Loucy (cell line): Measurements from ENCODE around the gene ZCCHC24.

Experiments
- H2AFZ ChIP-seq: fragments of 200-600 bp; sonication (generic); 2 replicates; pipeline ENCODE4 v1.6.0; 2016; ENCODE audit warnings: antibody characterized with exemption, mild to moderate bottlenecking, low read length, moderate library complexity
- H3F3A ChIP-seq: fragments of 200-600 bp; 2 replicates; pipeline ENCODE4 v1.6.0; 2016; ENCODE audit warnings: antibody characterized with exemption, low read depth, mild to moderate bottlenecking
- H3K27me3 ChIP-seq: fragments of 200-600 bp; sonication (generic); 2 replicates; pipeline ENCODE4 v1.6.1; 2014; ENCODE audit warnings: low read length, mild to moderate bottlenecking; ENCODE audit not compliant: insufficient read depth, poor library complexity, severe bottlenecking
- H3K36me3 ChIP-seq: fragments of 200-600 bp; sonication (generic); 2 replicates; pipeline ENCODE4 v1.6.1; 2016; ENCODE audit warnings: low read length; ENCODE audit not compliant: insufficient read depth
- H3K4me1 ChIP-seq: fragments of 200-600 bp; sonication (generic); 2 replicates; pipeline ENCODE4 v1.5.1; 2014; ENCODE audit warnings: low read length, mild to moderate bottlenecking; ENCODE audit not compliant: insufficient read depth, poor library complexity, severe bottlenecking
- H3K4me2 ChIP-seq: fragments of 200-600 bp; sonication (generic); 2 replicates; pipeline ENCODE4 v1.6.0; 2014; ENCODE audit warnings: antibody characterized with exemption, low read length, low read depth, mild to moderate bottlenecking; ENCODE audit not compliant: poor library complexity, severe bottlenecking
- H3K4me3 ChIP-seq: fragments of 200-600 bp; sonication (generic); 2 replicates; pipeline ENCODE4 v1.5.1; 2014; ENCODE audit warnings: low read length, mild to moderate bottlenecking, mixed read lengths; ENCODE audit not compliant: poor library complexity, severe bottlenecking
- H3K79me2 ChIP-seq: fragments of 200-600 bp; sonication (generic); 2 replicates; pipeline ENCODE4 v1.6.1; 2014; ENCODE audit warnings: low read length; ENCODE audit not compliant: insufficient read depth
- H3K9ac ChIP-seq: fragments of 200-600 bp; sonication (generic); 2 replicates; pipeline ENCODE4 v1.6.0; 2014; ENCODE audit warnings: mild to moderate bottlenecking, low read depth, low read length, moderate library complexity; ENCODE audit not compliant: poor library complexity, severe bottlenecking
- H3K9me2 ChIP-seq: fragments of 200-600 bp; sonication (generic); replicated peaks from 2 replicates; pipeline ENCODE4 v1.6.1; 2016; ENCODE audit warnings: low read depth, low read length, mixed read lengths
- H3K9me3 ChIP-seq: fragments of 200-600 bp; sonication (generic); 2 replicates; pipeline ENCODE4 v1.6.1; 2014; ENCODE audit warnings: mild to moderate bottlenecking, antibody characterized with exemption, low read length, low read depth; ENCODE audit not compliant: insufficient read depth
- H4K20me1 ChIP-seq: fragments of 200-600 bp; sonication (generic); 2 replicates; pipeline ENCODE4 v1.6.0; 2014; ENCODE audit warnings: antibody characterized with exemption, low read length, mild to moderate bottlenecking; ENCODE audit not compliant: insufficient read depth, poor library complexity, severe bottlenecking
- CTCF ChIP-seq: fragments of 200-600 bp; sonication (generic); conservative IDR thresholded peaks from 2 replicates; pipeline ENCODE4 v1.5.1; 2014; ENCODE audit warnings: mild to moderate bottlenecking, antibody characterized with exemption, low read length
- EZH2phosphoT487 ChIP-seq: fragments of 200-600 bp; IDR thresholded peaks from 2 replicates; pipeline ENCODE4 v1.6.1; 2018; ENCODE audit warnings: antibody characterized with exemption, mild to moderate bottlenecking, moderate library complexity, borderline replicate concordance

ZCCHC24 gene

GRCh38 chr10:79361726-79362397 is 83.6 kb downstream of the ZCCHC24 start:
- Histone ChIP-seq H3K4me2 (no peak overlapping the region), H3K4me1 (no peaks in the 10 kb centered on the region), H3K79me2 (no peaks in the 10 kb centered on the region), H3K27me3 (no peaks in the 10 kb centered on the region), H4K20me1 (no peaks in the 10 kb centered on the region), H3F3A (no peaks in the 10 kb centered on the region), H2AFZ (no peak overlapping the region), H3K9me2 (no peaks in the 10 kb centered on the region), H3K4me3 (no peak overlapping the region), H3K9ac (no peak overlapping the region), H3K36me3 (no peaks in the 10 kb centered on the region; the same call in 1 of the 2 replicates), H3K9me3 (no peaks in the 10 kb centered on the region)
- TF ChIP-seq EZH2phosphoT487 (no peak), CTCF (no peak)

- Histone ChIP-seq H3K79me2 (peaks cover 3% of the 10 kb centered on the region; the same call in 1 of the 2 replicates), H3K36me3 (peaks cover 6% of the 10 kb centered on the region; the same call in 1 of the 2 replicates), H3K4me3 (no peak overlapping the region), H3K4me2 (no peak overlapping the region), H3F3A (no peaks in the 10 kb centered on the region), H3K9me2 (no peaks in the 10 kb centered on the region), H2AFZ (no peak overlapping the region), H4K20me1 (peaks cover 3% of the 10 kb centered on the region), H3K4me1 (no peaks in the 10 kb centered on the region), H3K9me3 (no peaks in the 10 kb centered on the region), H3K9ac (no peak overlapping the region), H3K27me3 (no peaks in the 10 kb centered on the region)
- TF ChIP-seq EZH2phosphoT487: no peak
Measured at GRCh38 chr10:79360499-79361342, 84.7 kb downstream of the ZCCHC24 start.

- Histone ChIP-seq H2AFZ (no peak overlapping the region), H3K4me1 (no peaks in the 10 kb centered on the region), H3K27me3 (no peaks in the 10 kb centered on the region), H3K36me3 (peaks cover 14% of the 10 kb centered on the region; the same call in 1 of the 2 replicates), H3K9me3 (no peaks in the 10 kb centered on the region), H3K4me3 (no peak overlapping the region), H3K9ac (no peak overlapping the region), H4K20me1 (peaks cover 10% of the 10 kb centered on the region), H3K4me2 (no peak overlapping the region), H3K9me2 (no peaks in the 10 kb centered on the region), H3F3A (no peaks in the 10 kb centered on the region), H3K79me2 (peaks cover 8% of the 10 kb centered on the region; the same call in 1 of the 2 replicates)
- TF ChIP-seq CTCF (no peak), EZH2phosphoT487 (no peak)
Measured at GRCh38 chr10:79359816-79360498, 85.5 kb downstream of the ZCCHC24 start.
